Urothelium cell line (cell line): ENCODE results near the gene PIR.
A peak's percentile ranks its signal among the peaks of the same experiment; 100 is the strongest.

Experiments
- DNase-seq: peaks from one replicate; pipeline ENCODE4 v3.0.0; 2011; ENCODE audit warnings: low spot score, mixed read lengths
- FAIRE-seq: peaks from 2 replicates; lab custom pipeline; 2011; peaks lifted over from hg19 to GRCh38; lab: Jason Lieb, UNC

Gene PIR

DNA sequence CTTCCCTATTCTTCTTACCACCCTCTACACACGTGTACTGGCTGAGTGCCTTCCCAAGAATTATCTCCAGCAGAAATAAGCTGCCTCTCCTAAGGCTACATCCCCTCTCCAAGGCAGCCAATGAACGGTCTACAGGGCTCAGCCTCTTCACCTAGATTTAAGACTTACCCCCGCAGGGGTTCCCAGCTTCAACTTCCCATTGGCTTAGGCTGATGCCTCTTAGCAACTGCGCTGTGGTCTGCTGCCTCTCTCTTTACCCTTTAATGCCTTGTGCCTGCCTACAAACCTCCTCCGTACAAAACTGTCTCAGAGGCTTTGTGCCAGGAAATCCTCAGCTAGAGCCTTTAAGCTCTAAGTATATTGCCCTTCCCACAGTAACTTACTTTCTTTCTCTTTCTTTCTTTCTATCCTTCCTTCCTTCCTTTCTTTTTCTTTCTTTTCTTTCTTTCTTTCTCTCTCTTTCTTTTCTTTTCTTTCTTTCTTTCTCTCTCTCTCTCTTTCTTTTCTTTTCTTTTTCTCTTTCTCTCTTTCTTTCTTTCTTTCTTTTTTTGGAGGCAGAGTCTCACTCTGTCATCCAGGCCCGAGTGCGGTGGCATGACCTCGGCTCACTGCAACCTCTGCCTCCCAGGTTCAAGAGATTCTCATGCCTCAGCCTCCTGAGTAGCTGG lies 142.7 kb downstream of the PIR start:
- FAIRE-seq, result no peak
- DNase-seq, result no peak

DNA sequence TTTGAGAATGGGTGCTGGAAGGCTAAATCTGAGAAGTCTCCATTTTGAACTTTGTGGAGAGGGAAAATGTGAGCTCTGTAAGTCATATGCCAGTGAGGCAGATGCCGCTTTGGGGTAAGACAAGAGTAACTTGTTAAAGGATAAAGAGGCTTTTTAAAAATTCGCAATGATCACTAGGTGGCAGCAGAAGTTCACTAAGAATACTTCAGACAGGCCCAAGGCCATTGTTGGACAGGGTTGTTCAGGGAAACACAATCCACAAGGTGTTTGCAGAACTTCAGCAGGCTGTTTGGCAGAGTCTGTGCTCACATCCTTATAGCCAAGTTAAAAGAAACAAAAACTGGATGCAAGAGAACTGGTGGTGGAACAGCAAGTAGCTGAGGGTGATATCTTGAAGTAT lies 144.1 kb downstream of the PIR start:
- FAIRE-seq, result no peak
- peak; percentile 11 for DNase-seq

DNA sequence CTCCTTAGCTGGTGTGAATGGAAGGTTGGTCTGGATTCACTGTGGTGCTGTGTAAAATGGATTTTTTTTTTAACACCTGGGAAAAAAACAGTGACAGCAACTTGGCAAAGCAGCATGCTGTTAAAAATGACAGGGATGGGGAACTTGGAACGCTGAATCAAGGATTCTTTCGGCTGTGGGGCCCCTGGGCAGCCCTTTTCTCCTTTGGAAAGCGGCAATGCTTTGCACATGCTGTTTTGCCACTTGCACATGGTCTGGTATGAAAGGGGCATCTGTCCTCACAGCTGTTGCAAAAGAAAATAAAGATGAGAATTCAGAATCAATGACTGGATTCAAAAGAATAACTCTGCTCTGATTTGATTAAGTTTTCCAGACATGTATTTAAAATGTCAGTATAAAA lies 147.2 kb downstream of the PIR start:
- FAIRE-seq, result no peak
- DNase-seq, result no peak

DNA sequence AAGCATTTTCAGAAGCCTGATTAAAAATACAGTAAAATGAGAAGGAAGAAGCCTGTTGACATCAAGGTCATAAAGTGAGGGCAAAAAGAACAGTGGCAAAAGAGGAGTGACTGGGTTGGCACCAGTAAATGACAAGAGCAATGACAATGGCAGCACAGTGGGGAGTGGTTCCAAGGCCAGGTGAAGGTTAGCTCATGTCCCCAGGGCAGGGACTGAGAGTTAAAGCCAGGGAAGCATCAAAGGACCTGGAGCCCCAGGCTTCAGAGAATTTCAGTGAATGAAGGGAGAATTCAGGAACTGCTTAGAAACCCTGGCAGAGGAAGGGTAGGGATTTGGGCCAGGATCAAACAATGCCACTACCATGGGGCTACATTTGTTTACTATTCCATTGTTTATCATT lies 149.0 kb downstream of the PIR start:
- FAIRE-seq (no peak), DNase-seq (no peak)

DNA sequence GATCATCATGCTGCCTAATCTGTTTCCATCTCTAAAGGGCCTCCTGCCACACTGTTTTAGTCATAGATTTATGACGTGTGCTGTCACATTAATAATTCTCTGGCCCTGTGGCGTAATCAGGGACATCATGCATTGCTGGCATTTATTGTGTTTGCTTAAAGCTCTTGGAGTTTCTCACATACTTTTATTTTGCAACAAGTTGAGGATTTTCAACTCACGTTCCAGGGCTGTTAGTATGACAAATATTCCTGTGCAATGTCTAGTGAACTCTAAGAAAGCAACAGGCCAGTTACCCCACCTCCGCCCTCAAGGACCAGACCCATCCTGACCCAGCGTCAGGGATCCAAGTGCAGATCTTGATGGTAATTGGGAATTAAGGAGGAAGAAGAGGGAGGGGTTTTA lies 150.1 kb downstream of the PIR start:
- FAIRE-seq (no peak), DNase-seq (no peak)

DNA sequence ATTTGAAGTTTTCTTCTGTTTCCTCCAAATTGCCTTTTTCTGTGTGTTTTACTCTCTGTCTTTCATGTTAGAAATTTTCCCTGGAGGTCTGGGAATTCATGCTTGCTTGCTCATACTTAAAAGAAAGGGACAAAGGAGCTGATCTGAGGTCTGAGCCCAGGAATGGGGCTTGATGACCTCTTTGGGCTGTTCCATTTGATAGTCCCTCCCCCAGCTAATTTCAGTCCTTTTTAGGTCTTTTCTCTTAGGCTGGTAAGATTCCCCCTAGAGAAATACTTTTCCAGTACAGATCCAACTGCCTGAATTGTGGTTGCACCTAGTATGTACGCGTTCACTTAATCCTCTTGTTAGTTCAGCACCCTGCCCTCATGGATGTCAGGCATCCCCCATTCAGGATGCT lies 152.3 kb downstream of the PIR start:
- FAIRE-seq (no peak), DNase-seq (no peak)

DNA sequence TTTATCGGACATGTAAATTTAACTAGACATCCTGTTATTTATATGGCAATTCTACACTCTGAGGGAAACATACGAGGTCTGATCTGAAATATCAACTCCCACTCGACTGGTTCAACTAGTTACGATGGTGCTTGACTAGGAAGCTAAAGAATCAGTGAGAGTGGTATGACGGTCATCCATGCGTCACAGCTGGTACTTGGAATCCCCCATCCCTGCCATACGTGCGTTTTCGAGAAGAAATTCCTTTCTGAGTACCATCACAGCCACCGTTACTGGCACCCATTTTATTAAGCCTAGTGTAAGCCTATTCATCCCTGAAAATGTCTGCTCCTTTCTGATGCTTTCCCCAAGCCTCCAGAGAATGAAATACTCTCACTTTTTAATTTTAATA lies 157.1 kb downstream of the PIR start:
- DNase-seq, result peak; percentile 1
- FAIRE-seq, result no peak

DNA sequence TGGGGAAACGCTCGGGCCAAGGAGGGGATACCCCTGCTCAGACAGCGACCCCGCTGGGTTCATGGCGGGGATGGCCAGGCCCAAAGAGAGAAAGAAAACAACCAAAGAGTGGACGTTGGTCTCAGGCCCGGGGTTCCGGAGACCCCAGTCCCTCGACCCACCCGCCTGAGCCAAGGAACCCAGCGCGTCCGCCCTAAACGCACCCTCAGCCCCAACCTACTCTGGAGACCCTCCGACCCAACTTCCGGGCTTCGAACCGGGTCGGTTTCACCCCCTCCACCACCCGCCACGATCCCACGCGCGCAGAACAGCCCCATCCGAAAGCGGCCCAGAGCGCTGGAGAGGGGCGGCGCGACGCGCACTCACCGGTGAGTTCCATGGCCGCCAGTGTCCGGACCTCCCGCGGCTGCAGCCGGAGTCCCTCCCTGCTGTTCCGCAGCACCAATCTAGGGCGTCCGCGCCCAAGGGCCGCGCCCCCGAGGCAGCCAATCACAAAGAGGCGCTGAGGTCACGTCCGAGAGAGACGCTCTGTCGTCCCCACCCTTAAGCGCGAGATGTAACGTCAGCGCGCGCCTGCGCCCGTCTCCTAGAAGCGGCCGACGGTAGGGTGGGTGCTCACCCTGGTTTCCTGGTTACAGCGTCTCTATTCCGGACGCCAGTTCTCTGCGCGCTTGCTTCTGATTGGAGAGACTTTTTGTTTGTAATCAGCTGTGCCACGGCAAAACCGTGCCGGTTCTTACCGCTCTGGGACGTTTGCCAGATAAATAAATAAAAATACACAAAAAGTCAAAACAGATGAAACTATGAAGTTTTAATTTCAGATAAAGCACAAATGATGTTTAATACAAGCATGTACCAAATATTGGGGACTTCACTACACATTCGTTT lies 157.8 kb downstream of the PIR start, which contains the start of gene PIGA:
TSS of gene PIGA (minus strand) at position 389 of the 888 bp plus-strand sequence. CDS start 3,593 bp downstream, outside the sequence.
- DNase-seq (peak; percentile 83), FAIRE-seq (no peak)
